NOMO-1 (cell line): ENCODE data around the gene IFI27L1.

Source experiments
- DNase-seq, 2 experiments: peaks; one replicate each; lab custom pipeline; 2025; ENCODE audit not compliant: unreplicated experiment in 2 of 2; lab: John Stamatoyannopoulos, UW

Gene IFI27L1

GRCh38 chr14:94129758-94130414 lies 48.8 kb downstream of the IFI27L1 start:
- no peak for DNase-seq

GRCh38 chr14:94132285-94132887 lies 51.3 kb downstream of the IFI27L1 start:
- peak; percentile 34 to 64 for DNase-seq

- no peak for DNase-seq
These were observed 54.4 kb downstream of the IFI27L1 start for GRCh38 chr14:94135476-94135875.

GRCh38 chr14:94136575-94137331 lies 55.6 kb downstream of the IFI27L1 start:
- peak; percentile 61 to 69 for DNase-seq

- no peak for DNase-seq
These were observed 57.1 kb downstream of the IFI27L1 start for GRCh38 chr14:94138251-94138650.

- no peak for DNase-seq
These were observed 57.9 kb downstream of the IFI27L1 start for GRCh38 chr14:94139006-94139405.

- no peak for DNase-seq
These were observed 58.3 kb downstream of the IFI27L1 start for GRCh38 chr14:94139421-94139820.

- no peak for DNase-seq
These were observed 61.1 kb downstream of the IFI27L1 start for GRCh38 chr14:94142247-94142646.

- DNase-seq, result no peak
These were observed 61.7 kb downstream of the IFI27L1 start for GRCh38 chr14:94142836-94143235.

- no peak for DNase-seq
These were observed 62.1 kb downstream of the IFI27L1 start for GRCh38 chr14:94143239-94143638.

- no peak for DNase-seq
These were observed 62.6 kb downstream of the IFI27L1 start for GRCh38 chr14:94143711-94144110.

- DNase-seq, result peak in 1 of 2 experiments; percentile 5
These were observed 63.7 kb downstream of the IFI27L1 start for GRCh38 chr14:94144765-94145164.

- DNase-seq, result no peak
These were observed 64.9 kb downstream of the IFI27L1 start for GRCh38 chr14:94145902-94146527.
